GM19099 (cell line): ENCODE results near the gene TXNDC11.

ENCODE experiments used
- POLR2A ChIP-seq: IDR thresholded peaks from 3 replicates; pipeline ENCODE4 v1.6.1; 2011; ENCODE audit warnings: low read depth; ENCODE audit not compliant: insufficient read length; ENCODE audit errors: extremely low read depth

Gene TXNDC11

DNA sequence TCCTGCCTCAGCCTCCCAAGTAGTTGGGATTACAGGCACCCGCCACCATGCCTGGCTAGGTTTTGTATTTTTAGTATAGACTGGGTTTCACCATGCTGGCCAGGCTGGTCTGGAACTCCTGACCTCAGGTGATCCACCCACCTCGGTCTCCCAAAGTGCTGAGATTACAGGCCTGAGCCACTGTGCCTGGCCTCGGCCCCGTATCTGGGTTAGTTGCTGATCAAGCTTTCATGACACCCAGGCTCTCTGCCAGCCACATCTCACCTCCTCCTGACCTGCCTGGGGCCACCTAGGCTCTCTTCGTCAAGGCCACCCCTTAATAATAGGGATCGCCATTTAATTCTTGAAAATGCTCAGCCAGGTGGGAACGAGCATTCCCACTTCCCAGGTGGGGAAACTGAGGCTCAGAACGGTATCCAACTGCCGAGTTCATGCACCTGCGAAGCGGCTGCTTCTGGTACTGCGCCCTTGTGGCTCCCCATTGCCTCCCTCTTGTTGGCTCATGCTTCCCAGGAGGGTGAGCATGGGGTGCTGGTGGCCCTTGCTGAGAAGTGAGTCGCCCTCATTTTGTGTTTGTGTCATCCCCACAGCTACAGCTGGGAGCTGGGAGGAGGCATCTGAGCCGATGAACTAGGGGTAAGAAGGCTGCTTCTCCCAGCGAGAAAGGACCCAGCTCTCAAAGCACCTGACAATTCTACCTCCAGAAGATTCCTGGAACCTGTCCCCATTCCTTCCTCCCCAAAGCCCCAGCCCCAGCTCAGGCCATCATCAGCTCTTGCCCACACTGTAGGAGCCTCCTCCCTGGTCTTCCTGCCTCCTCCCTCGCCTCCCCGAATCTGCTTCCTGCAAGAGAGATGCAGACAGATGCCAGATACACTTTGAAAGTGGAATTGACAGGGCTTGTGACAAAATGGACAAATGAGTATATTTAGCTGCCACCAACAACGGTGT, 91.7 kb downstream of the TXNDC11 start:
- TF ChIP-seq POLR2A, result no peak

- TF ChIP-seq POLR2A, result no peak
Observed at GRCh38 chr16:11649276-11649675, 93.4 kb downstream of the TXNDC11 start.

DNA sequence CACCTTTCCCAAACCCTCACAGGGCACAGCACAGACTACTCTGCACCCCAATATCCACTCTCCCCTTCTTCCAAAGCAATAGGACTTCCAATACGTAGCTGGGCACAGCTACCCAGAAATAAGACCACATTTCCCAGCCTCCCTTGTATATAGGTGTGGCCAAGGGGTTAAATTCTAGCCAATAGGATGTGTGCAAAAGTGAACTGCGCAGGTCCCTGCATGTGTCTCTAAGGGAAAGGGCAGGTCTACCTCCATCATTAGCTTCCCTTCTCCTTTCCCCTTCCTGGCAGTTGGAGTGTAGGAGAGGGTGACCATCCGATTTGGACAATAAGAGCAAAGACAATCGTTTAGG, 99.9 kb downstream of the TXNDC11 start:
- TF ChIP-seq POLR2A, result no peak

DNA sequence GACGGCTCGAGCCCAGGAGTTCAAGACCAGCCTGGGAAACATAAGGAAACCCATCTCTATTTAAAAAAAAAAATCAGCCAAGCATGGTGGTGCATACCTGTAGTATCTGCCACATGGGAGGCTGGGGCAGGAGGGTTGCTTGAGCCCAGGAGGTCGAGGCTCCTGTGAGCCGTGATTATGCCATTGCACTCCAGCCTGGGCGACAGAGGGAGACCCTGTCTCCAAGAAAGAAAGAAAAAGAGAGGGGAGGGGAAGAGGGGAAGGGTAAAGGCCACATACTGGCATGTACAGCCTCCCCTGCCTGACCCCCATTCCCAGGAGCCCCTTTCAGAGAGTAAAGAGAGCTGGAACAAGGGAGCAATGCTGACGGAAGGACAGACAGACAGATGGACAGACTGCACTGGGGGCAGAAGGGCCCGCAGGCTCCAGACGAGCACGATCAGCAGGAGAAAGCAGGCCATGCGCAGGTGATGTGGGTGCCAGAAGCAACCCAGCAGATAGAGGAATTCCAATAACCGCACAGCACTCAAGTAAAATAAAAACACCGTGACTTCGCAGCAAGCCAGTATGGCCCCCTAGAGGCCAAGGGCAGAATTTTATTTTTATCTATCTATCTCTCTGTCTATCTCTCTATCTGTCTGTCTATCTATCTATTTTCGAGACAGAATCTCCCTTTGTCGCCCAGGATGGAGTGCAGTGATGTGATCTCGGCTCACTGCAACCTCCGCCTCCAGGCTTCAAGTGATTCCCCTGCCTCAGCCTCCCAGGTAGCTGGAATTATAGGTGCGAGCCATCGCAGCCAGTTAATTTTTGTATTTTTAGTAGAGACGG, 101.5 kb downstream of the TXNDC11 start:
- TF ChIP-seq POLR2A, result no peak

DNA sequence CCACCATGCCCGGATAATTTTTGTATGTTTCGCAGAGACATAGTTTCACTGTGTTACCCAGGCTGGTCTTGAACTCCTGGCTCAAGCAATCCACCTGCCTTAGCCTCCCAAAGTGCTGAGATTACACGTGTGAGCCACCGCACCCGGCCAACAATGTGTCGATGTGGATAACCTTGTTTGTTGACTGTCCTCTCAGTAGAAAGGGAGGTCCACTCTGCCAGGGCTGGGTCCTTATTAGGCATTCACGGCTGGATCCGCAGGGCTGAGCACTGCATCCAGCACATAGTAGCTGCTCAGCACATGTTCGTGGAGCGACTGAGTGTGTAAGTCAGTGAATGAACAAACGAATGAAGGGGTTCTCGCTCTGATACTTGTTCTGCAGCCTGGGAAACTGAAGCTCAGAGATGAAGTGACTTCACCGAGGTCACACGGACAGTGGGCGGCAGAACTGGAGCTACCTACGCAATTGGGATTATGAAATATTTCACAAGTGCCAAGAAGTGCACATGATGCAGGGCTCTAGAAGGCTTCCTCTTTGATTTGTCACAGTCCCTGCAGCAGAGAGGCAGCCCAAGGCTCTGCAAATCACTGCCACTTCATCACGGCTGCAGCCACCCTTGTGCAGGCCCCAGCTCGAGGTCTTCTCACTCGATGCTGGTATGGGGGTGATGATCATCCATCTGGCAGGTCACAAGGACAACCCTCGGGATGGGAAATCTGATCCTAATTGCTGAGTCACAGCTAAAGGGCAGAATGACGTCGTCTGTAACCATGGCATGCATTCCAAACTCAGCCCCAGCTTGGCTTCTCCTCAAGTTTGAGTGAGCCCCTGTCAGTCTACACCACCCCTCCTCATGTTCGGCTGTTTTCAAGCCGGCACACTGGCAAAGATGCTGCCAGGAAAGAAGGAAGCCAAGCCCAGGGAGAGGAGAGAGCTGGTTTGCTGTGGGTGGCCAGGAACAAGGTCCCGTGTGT, 102.4 kb downstream of the TXNDC11 start:
- TF ChIP-seq POLR2A, result no peak

DNA sequence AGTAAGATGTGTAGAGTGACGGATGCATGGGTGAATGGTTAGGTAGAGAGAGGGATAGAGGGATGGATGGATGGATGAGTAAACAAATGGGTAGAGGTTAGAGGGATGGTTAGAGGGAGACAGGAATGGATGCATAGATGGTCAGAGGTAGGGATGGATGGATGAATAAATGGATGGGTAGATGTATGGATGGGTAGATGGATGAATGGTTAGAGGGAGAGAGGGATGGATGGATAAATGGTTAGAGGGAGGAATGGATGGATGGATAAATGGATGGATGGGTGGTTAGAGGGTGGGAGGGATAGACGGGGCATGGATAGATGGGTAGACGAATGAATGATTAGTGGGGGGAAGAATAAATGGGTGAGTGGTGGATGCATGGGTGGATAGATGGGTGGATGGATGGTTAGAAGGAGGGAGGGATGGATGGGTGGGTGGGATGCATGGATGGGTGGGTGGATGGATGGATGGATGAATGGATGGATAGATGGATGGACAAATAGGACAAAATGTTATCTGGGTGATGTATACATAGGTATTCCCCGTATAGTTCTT, 103.6 kb downstream of the TXNDC11 start:
- TF ChIP-seq POLR2A, result no peak

DNA sequence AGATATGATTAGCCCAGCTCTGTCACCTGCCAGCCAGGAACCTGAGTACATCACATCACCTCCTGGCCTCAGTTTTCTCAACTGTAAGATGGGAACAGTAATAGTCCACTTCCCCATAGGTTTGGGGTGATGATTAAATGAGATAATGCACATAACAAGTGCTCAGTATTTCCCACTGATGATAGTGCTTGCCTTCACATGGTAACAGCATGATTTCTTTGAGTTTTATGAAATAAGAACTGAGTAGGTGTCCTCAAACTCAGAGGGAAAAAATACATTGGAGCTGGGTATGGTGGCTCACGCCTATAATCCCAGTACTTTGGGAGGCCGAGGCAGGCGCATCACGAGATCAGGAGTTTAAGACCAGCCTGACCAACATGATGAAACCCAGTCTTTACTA, 104.5 kb downstream of the TXNDC11 start:
- TF ChIP-seq POLR2A, result no peak

- no peak for TF ChIP-seq POLR2A
Observed at GRCh38 chr16:11637320-11637719, 105.3 kb downstream of the TXNDC11 start.

DNA sequence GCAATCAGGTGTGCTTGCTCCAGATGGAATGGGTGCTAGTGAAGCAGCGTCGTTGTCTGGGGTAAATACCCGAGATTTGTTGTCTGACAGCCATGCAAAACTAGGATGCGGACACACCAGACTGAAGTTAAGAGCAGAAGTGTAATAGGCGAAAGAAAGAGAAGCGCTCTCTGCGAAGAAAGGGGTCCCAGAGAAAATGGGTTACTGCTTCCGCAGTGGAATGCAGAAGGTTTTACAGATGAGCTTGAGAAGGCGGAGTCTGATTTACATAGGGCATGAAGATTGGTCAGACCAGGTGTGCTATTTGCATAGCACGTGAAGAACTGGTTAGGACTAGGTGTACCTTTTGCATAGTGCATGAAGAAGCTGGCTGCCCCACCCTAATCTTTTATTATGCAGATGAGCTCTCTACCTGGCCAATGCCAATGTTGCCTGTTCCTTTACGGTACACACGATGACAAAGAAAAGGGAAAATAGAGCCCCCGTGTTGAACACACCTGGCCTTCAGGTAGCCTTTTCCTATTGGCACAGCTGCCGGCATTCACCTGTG, 106.4 kb downstream of the TXNDC11 start:
- no peak for TF ChIP-seq POLR2A

- TF ChIP-seq POLR2A, result no peak
Observed at GRCh38 chr16:11635679-11636171, 106.9 kb downstream of the TXNDC11 start.

DNA sequence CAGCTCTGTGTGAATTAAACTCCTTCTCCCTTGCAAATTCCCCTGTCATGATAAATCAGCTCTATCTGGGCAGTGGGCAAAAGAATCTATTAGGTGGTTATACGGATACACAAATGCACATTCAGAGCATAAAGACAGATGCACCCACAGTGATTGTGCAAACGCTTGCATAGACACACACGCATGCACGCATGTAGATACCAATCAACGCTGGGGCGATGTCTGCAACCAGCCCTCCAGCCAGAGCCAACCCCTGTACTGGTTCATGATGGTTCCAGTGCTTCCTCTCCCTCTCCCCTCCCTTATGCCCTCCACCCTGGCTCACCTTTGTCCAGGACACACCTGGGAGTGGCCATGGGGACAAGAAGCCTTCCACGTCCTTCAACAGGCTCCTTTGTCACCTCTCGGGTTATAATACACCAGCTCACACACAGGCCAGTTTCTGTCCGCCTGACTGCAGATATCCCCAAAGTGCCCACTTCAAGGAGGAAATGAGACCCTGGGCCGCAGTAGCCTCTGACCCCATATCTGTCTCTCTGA, 107.5 kb downstream of the TXNDC11 start:
- no peak for TF ChIP-seq POLR2A

DNA sequence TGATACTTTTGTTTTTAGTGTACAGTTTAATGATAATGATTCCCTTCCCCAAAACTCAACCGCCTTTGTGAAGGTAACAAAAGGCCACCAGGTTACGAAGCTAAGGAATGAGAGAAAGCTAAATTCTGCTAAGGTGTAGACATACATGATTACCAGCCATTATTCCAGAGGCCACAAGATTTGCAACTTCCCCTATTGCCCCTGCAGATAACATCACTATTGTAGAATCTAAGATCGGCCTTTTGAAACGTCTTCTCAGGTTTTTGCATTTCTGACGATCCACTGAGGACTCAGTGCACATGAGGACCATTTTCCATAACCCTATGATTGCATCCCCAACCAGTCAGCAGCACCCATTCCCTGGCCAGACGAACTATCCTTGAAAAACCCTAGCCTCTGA, 108.3 kb downstream of the TXNDC11 start:
- TF ChIP-seq POLR2A, result no peak

GRCh38 chr16:11633113-11633512, 109.5 kb downstream of the TXNDC11 start:
- no peak for TF ChIP-seq POLR2A

DNA sequence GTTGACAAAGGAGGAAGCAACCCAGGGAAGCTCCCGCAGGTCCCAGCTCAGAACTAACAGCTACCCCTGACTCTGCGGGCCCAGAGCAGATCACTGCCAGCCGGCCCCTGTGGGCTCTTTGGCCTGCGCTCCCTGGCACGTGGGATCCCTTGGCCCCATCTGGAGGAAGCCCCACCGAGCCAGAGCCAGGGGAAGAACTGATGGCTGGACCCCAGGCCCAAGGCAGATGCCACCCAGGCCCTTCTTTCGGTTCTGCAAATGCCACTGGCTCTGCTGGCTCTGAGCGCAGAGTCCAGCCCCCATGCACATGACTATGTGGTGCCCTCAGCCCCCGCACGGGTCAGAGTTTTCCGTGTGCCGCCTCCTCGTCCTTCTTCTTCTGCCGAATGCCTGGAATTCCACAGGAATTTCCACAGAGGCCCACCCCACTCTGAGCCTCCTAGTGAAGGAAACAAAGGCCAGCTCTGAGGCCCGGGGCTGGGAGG, 110.2 kb downstream of the TXNDC11 start:
- no peak for TF ChIP-seq POLR2A

DNA sequence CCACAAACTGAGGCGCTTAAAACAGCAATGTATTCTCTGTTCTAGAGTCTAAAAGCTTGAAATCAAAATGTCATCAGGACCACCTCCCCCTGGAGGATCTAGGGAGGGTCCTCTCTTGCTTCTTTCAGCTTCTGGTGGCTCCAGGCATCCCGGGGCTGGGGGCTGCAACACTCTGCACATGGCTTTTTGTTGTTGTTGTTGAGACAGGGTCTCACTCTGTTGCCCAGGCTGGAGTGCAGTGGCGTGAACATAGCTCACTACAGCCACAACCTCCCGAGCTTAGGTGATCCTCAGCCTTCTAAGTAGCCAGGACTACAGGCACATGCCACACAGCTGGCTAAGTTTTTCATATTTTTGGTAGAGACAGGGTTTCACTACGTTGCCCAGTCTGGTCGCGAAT, 111.4 kb downstream of the TXNDC11 start:
- TF ChIP-seq POLR2A, result no peak

DNA sequence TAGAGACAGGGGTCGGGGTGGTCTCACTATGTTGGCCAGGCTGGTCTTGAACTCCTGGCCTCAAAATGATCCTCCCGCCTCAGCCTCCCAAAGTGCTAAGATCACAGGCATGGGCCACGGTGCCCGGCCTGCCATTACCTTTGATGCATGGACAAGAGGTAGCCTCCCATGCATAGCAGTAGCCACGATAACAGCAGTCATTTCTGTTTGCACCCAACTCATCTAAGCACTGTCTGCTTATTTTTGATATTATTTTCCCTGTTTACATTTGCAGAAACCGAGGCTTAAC, 111.9 kb downstream of the TXNDC11 start:
- no peak for TF ChIP-seq POLR2A
